Measurements from ENCODE around the gene PPIL4. TPM values are rescaled to one million over a fixed set of nuclear protein-coding genes. Genes with fewer than 3 reads are reported as not detected.

The PPIL4 gene
- total RNA-seq, 1 experiment from 2014 or later = 21.7 TPM

DNA sequence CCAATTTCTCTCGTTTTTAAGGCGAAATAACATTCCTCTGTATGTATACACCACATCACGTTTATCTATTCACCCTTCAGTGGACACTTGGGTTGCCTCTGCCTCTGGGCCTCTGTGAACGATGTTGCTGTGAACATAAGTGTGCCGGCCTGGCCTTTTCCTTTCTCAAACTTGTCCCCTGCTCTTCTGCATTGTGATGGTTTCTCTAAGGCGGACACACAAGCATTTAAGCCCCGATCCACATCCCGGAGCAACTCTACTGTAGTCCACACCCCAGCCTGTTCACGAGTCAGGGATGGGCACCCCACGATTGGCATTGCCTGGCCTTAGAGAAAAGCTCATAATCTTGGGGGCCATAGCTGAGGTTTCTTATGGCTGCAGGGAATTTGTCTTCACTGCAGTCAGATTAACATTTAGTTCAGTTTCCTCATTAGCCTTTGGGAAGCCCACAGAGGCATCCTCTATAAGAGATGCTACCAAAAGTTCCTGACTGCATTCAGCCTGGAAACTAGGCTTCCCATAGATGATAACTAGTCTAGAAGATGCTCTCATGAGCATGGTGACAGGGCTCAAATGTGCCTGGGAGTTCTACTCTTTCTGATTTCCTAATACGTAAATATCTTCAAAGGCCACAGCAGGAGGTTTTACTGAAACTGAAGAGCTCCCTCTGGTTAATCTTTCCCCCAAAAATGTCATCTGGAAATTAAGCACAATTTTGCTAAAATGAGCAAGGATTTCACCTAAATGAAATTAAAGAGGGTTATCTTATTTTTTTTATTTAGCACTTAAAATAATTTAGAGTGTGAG, 61.8 kb downstream of the PPIL4 start:
- Histone ChIP-seq H3K36me3 (replicated peaks; ENCODE audit: control insufficient read depth, insufficient read depth, low read length) (no peaks in the 10 kb centered on the region), H3K4me3 (ENCODE audit: insufficient read depth, low read depth, low read length) (no peak overlapping the region), H3K27me3 (ENCODE audit: control insufficient read depth, insufficient read depth, low read length) (no peaks in the 10 kb centered on the region)
- DNase-seq = no peak

GRCh38 chr6:149483334-149483725, 62.5 kb downstream of the PPIL4 start:
- Histone ChIP-seq H3K4me3 (ENCODE audit: insufficient read depth, low read depth, low read length) (no peak overlapping the region), H3K36me3 (replicated peaks; ENCODE audit: control insufficient read depth, insufficient read depth, low read length) (no peaks in the 10 kb centered on the region), H3K27me3 (ENCODE audit: control insufficient read depth, insufficient read depth, low read length) (no peaks in the 10 kb centered on the region)
- DNase-seq = no peak

DNA sequence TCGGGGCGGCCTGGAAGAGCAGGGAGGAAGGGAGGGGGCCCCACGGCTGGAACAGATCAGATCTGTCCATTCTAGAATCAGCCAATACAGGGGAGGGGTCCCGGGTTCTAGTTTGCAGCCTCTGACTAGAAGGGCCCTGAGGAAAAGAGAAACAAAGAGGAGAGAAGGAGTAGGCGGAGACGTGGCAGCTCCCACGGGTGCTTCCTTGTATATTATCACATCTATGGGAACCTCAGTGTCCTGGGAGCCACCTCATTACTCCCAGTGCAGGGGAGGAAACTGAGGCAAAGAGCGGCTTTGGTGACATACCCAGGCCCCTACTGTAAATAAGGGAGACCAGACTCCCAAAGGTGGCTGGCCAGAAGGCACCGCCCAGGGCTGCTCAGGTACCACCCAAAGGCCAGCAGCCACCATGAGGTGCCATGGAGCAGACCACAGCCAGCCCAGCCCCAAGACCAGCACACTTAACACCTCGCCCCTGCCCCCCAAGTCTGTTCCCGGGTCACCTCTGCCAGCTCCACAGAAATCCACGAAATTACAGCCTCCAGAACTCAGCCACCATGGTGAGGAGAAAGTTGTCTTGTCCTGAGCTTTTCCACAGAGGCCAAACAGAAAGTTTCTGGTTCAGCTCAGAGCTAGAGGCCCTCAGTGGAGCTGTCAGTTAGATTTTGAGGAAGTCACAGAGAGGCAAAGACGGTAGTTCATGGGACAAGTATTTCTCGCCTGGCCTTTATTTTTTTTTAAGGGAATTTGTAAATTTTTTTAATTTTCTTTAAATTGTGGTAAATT, 63.1 kb downstream of the PPIL4 start:
- no peaks in the 10 kb centered on the region for H3K36me3 ChIP-seq (replicated peaks; ENCODE audit: control insufficient read depth, insufficient read depth, low read length)
- no peak overlapping the region for H3K4me3 ChIP-seq (ENCODE audit: insufficient read depth, low read depth, low read length)
- H3K27me3 ChIP-seq (ENCODE audit: control insufficient read depth, insufficient read depth, low read length) = no peaks in the 10 kb centered on the region
- no peak for DNase-seq

- no peak overlapping the region for H3K4me3 ChIP-seq (ENCODE audit: insufficient read depth, low read depth, low read length)
- no peaks in the 10 kb centered on the region for H3K27me3 ChIP-seq (ENCODE audit: control insufficient read depth, insufficient read depth, low read length)
- DNase-seq = no peak
- H3K36me3 ChIP-seq (replicated peaks; ENCODE audit: control insufficient read depth, insufficient read depth, low read length) = no peaks in the 10 kb centered on the region
Observed at GRCh38 chr6:149480502-149481280, 65.2 kb downstream of the PPIL4 start.

DNA sequence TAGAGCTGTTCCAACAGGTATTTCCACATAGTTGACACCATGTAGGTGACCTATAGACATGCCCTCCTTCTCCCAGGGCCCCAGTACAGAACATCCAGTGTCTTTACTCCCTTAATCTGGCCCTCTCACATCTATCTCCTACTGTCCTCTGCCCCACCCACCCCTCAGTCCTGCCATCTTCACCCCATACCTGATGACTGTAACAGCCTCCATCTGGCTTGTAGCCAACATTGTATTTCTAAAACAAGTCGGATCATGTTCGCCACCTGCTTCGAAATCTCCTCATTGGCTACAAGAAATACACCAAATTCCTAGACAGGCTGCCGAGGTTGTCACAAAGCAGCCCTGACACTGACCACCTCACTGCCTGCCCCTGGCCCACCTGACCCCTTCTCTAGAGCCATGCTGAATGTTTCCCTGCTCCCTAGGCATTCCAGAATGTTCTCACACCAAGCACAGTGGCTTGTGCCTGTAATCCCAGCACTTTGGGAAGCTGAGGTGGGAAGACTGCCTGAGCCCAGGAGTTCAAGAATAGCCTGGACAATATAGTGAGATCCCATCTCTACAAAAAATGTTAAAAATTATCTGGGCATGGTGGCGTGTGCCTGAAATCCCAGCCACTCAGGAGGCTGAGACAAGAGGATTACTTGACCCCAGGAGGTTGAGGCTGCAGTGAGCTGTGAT, 67.1 kb downstream of the PPIL4 start:
- Histone ChIP-seq H3K4me3 (ENCODE audit: insufficient read depth, low read depth, low read length) (no peak overlapping the region), H3K27me3 (ENCODE audit: control insufficient read depth, insufficient read depth, low read length) (no peaks in the 10 kb centered on the region), H3K36me3 (replicated peaks; ENCODE audit: control insufficient read depth, insufficient read depth, low read length) (no peaks in the 10 kb centered on the region)
- DNase-seq = no peak

GRCh38 chr6:149477544-149477943, 68.3 kb downstream of the PPIL4 start:
- Histone ChIP-seq H3K4me3 (ENCODE audit: insufficient read depth, low read depth, low read length) (no peak overlapping the region), H3K27me3 (ENCODE audit: control insufficient read depth, insufficient read depth, low read length) (no peaks in the 10 kb centered on the region), H3K36me3 (replicated peaks; ENCODE audit: control insufficient read depth, insufficient read depth, low read length) (no peaks in the 10 kb centered on the region)
- DNase-seq = no peak

DNA sequence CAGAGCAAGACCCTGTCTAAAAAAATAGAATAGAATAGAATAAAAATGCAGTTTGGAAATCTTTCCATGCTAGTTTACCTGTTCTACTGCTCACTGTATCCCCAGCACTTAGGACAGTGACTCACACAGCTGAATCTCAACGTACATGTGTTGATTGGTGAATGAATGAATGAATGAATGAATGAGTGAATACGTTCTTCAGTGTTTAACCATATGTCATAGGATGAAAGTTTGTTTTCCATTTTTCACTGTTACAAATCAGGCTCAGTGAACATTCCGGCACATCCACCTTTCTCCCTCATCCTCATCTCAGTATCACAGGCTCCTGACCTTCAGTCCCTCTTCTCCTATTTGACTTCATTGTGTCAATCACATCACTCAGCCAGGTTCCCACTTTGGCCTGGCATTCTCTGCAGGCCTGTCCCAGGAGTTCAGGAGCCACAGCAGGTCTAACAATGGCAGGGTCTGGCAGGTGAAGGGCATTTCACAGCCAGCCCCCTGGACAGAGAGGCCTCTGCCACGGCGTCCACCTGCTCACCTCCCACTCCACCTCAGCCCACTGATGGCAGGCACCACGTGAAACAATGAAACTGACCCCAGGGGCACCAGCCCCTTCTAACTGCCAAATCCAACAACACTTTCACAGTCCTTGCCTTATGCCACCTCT, 68.9 kb downstream of the PPIL4 start:
- no peak for DNase-seq
- H3K36me3 ChIP-seq (replicated peaks; ENCODE audit: control insufficient read depth, insufficient read depth, low read length) = no peaks in the 10 kb centered on the region
- no peak overlapping the region for H3K4me3 ChIP-seq (ENCODE audit: insufficient read depth, low read depth, low read length)
- no peaks in the 10 kb centered on the region for H3K27me3 ChIP-seq (ENCODE audit: control insufficient read depth, insufficient read depth, low read length)

- H3K36me3 ChIP-seq (replicated peaks; ENCODE audit: control insufficient read depth, insufficient read depth, low read length) = no peaks in the 10 kb centered on the region
- H3K4me3 ChIP-seq (ENCODE audit: insufficient read depth, low read depth, low read length) = no peak overlapping the region
- no peak for DNase-seq
- H3K27me3 ChIP-seq (ENCODE audit: control insufficient read depth, insufficient read depth, low read length) = no peaks in the 10 kb centered on the region
Observed at GRCh38 chr6:149474108-149474935, 71.5 kb downstream of the PPIL4 start.

DNA sequence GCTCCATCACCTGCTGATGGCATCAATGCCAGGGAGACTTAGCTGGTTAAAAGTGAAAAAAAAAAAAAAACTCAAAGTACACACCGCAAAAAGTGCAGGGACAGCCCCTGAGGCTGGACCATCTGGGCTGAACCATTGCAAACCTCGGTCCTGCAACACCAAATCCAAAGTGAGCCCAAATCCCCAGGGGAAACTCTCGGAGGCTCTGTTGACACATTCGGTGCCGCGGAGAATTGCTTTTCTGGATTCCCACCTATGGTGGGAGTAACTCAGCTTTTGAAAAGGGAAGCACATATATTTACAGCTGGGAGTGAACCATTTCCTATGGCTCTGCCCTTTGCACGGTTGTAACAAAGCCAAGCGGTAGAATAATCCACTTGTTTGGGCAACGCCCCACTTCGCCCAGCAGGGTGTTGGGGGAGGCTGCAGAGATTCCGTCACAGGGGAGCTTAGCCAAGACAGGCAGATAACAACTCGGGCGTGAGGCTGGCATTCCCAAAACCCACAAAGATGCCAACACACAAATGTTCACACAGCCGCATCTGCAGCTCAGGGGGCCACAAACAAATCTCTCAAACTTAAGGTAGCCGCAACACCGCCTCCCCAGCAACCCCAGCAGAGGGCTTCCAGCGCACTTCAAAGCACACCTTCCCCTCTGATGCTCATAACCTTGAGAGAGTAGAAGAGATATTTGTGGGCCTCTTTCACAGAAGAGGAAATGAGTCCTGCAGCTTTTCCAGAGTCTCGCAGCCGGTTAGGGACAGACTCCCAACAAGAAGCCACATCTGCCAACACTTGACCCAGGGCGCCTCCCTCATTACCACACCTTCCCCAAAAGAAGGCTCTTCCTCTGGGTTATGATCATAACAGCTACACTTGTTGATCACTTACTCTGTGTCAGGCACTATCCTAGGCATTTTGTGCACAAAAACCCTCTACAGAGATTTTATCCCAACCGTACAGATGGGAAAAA, 72.5 kb downstream of the PPIL4 start:
- Histone ChIP-seq H3K36me3 (replicated peaks; ENCODE audit: control insufficient read depth, insufficient read depth, low read length) (no peaks in the 10 kb centered on the region), H3K27me3 (ENCODE audit: control insufficient read depth, insufficient read depth, low read length) (no peaks in the 10 kb centered on the region), H3K4me3 (ENCODE audit: insufficient read depth, low read depth, low read length) (no peak overlapping the region)
- peak; percentile 67 for DNase-seq

DNA sequence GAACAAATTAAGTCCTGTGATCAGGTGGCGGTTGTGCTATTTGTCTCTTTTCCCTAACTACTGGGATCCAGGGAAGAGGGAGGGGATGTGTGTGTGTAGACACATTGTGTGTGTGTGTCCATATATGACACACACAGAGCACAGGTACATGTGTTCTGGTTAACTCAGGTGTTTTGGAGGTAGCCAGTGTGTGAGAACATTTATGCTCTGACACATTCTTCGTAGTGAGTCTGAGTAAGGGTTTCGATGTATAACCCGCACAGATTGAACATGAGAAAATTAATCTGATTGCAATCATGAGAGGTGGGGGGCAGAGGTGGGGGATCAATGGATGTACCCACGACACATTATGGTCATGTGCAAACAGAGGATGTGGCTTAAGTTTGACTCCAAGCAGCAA, 73.6 kb downstream of the PPIL4 start:
- no peaks in the 10 kb centered on the region for H3K36me3 ChIP-seq (replicated peaks; ENCODE audit: control insufficient read depth, insufficient read depth, low read length)
- DNase-seq = no peak
- H3K27me3 ChIP-seq (ENCODE audit: control insufficient read depth, insufficient read depth, low read length) = no peaks in the 10 kb centered on the region
- H3K4me3 ChIP-seq (ENCODE audit: insufficient read depth, low read depth, low read length) = no peak overlapping the region

DNA sequence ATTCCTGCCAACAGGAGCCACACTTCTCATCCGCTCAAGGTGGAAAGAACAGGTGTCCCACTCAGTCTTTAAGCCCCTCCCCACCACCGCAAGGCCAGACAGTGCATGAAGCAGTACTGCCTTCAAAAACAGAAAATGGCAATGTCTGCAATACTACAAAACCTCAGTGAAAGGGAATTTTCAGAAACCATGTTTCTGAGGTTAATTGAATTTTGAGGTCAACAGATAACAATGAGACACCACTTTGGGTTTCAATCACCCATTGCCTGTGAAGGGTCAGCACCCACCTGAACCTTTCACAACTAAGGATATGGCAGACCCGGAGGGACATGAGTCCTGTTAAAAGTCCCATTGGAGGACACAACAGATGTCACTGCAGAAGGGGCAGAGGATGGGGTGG, 74.0 kb downstream of the PPIL4 start:
- Histone ChIP-seq H3K27me3 (ENCODE audit: control insufficient read depth, insufficient read depth, low read length) (no peaks in the 10 kb centered on the region), H3K36me3 (replicated peaks; ENCODE audit: control insufficient read depth, insufficient read depth, low read length) (no peaks in the 10 kb centered on the region), H3K4me3 (ENCODE audit: insufficient read depth, low read depth, low read length) (no peak overlapping the region)
- no peak for DNase-seq

- no peaks in the 10 kb centered on the region for H3K36me3 ChIP-seq (replicated peaks; ENCODE audit: control insufficient read depth, insufficient read depth, low read length)
- H3K4me3 ChIP-seq (ENCODE audit: insufficient read depth, low read depth, low read length) = no peak overlapping the region
- H3K27me3 ChIP-seq (ENCODE audit: control insufficient read depth, insufficient read depth, low read length) = no peaks in the 10 kb centered on the region
- DNase-seq = no peak
Observed at GRCh38 chr6:149470948-149471347, 74.9 kb downstream of the PPIL4 start.
